Myocyte (in vitro differentiated cells): ENCODE measurements around the gene WNT11. TPM values are rescaled to one million over a fixed set of nuclear protein-coding genes. Genes with fewer than 3 reads are reported as not detected.
A peak's percentile ranks its signal among the peaks of the same experiment; 100 is the strongest.

Experiments
- DNase-seq: peaks from one replicate; pipeline ENCODE4 v3.0.0-alpha.2; 2012; ENCODE audit warnings: low read depth
- total RNA-seq: library from RNA; depleted of rRNA; stranded (reverse); fragments of >200 nt; gene quantifications from 2 replicates; pipeline ENCODE4 v1.2.3, GENCODE V29; 2014

The WNT11 gene
- total RNA-seq, 1 donor from 2014 or later, result 0.24 TPM

GRCh38 chr11:76219243-76219642 is 12.9 kb upstream of the WNT11 start:
- no peak for DNase-seq

GRCh38 chr11:76218449-76219178 is 12.3 kb upstream of the WNT11 start:
- DNase-seq, result no peak

- no peak for DNase-seq
These were observed 11.4 kb upstream of the WNT11 start for GRCh38 chr11:76217653-76218160.

GRCh38 chr11:76216536-76217325 is 10.4 kb upstream of the WNT11 start:
- DNase-seq, result no peak

- peak; percentile 64 for DNase-seq
These were observed 9.6 kb upstream of the WNT11 start for GRCh38 chr11:76215941-76216340.

GRCh38 chr11:76214968-76215548 is 8.8 kb upstream of the WNT11 start:
- DNase-seq, result peak; percentile 21

GRCh38 chr11:76214186-76214585 is 7.9 kb upstream of the WNT11 start:
- no peak for DNase-seq

GRCh38 chr11:76212086-76213035 is 6.1 kb upstream of the WNT11 start:
- DNase-seq, result no peak

GRCh38 chr11:76210931-76211851 is 4.9 kb upstream of the WNT11 start:
- no peak for DNase-seq

GRCh38 chr11:76209973-76210930 is 4.0 kb upstream of the WNT11 start:
- peak; percentile 51 for DNase-seq

- no peak for DNase-seq
These were observed 3.2 kb upstream of the WNT11 start for GRCh38 chr11:76209375-76209972.

GRCh38 chr11:76208438-76209374 is 2.4 kb upstream of the WNT11 start:
- DNase-seq, result peak; percentile 65

- peak; percentile 74 for DNase-seq
These were observed 1.5 kb upstream of the WNT11 start for GRCh38 chr11:76207642-76208401.

GRCh38 chr11:76206077-76206326 is 300 bp downstream of the WNT11 start:
- DNase-seq, result no peak

GRCh38 chr11:76205252-76206076 is 838 bp downstream of the WNT11 start:
- no peak for DNase-seq

GRCh38 chr11:76203937-76204336 is 2.4 kb downstream of the WNT11 start:
- no peak for DNase-seq
